H9 (cell line): Measurements from ENCODE around the gene MYO18A. TPM values are rescaled to one million over a fixed set of nuclear protein-coding genes. Genes with fewer than 3 reads are reported as not detected.

Source experiments
- DNase-seq: peaks from one replicate; pipeline ENCODE4 v3.0.0-alpha.2; 2017
- H2AFZ ChIP-seq: one replicate; pipeline ENCODE4 v1.6.1; 2013; ENCODE audit warnings: mild to moderate bottlenecking, low read length, control low read depth, moderate library complexity
- H2AK5ac ChIP-seq: 2 replicates; pipeline ENCODE4 v1.6.1; 2013; ENCODE audit warnings: low read length, control low read depth, mixed read lengths; ENCODE audit not compliant: insufficient read length
- H2BK120ac ChIP-seq: one replicate; pipeline ENCODE4 v1.6.1; 2013; ENCODE audit warnings: low read depth, mild to moderate bottlenecking, low read length, control low read depth, inconsistent platforms; ENCODE audit not compliant: poor library complexity, severe bottlenecking
- H2BK12ac ChIP-seq: 2 replicates; pipeline ENCODE4 v1.6.1; 2013; ENCODE audit warnings: low read length, control low read depth, mixed read lengths, low read depth; ENCODE audit not compliant: insufficient read length
- H2BK15ac ChIP-seq: 2 replicates; pipeline ENCODE4 v1.6.1; 2013; ENCODE audit warnings: low read depth, low read length, control low read depth
- H2BK20ac ChIP-seq: one replicate; pipeline ENCODE4 v1.6.1; 2013; ENCODE audit warnings: low read depth, mild to moderate bottlenecking, low read length, control low read depth, inconsistent platforms; ENCODE audit not compliant: poor library complexity, severe bottlenecking
- H2BK5ac ChIP-seq: 2 replicates; pipeline ENCODE4 v1.6.1; 2013; ENCODE audit warnings: low read length, control low read depth, mixed read lengths; ENCODE audit not compliant: insufficient read length
- H3K14ac ChIP-seq: 2 replicates; pipeline ENCODE4 v1.6.1; 2013; ENCODE audit warnings: low read length, control low read depth; ENCODE audit not compliant: insufficient read depth
- H3K18ac ChIP-seq: 2 replicates; pipeline ENCODE4 v1.6.1; 2013; ENCODE audit warnings: low read depth, mild to moderate bottlenecking, mixed read lengths, low read length, control low read depth; ENCODE audit not compliant: insufficient read length
- H3K23ac ChIP-seq: 2 replicates; pipeline ENCODE4 v1.6.1; 2013; ENCODE audit warnings: low read length, control low read depth, mixed read lengths, low read depth; ENCODE audit not compliant: insufficient read length
- H3K23me2 ChIP-seq: 2 replicates; pipeline ENCODE4 v1.6.1; 2013; ENCODE audit warnings: low read depth, mild to moderate bottlenecking, mixed read lengths, low read length, control low read depth; ENCODE audit not compliant: insufficient read length, poor library complexity, severe bottlenecking
- H3K27ac ChIP-seq: 2 replicates; pipeline ENCODE4 v1.5.1; 2013; ENCODE audit warnings: low read length, control low read depth, mixed read lengths, low read depth; ENCODE audit not compliant: insufficient read length
- H3K27me3 ChIP-seq: 2 replicates; pipeline ENCODE4 v1.6.1; 2013; ENCODE audit warnings: low read length, control low read depth, inconsistent platforms; ENCODE audit not compliant: insufficient read depth
- H3K4ac ChIP-seq: 2 replicates; pipeline ENCODE4 v1.6.1; 2013; ENCODE audit warnings: low read depth, mild to moderate bottlenecking, control low read depth, inconsistent platforms, low read length, moderate library complexity
- H3K4me1 ChIP-seq: 2 replicates; pipeline ENCODE4 v1.6.1; 2013; ENCODE audit warnings: low read length, control low read depth, inconsistent platforms; ENCODE audit not compliant: insufficient read depth
- H3K4me2 ChIP-seq: 2 replicates; pipeline ENCODE4 v1.6.1; 2013; ENCODE audit warnings: low read length, control low read depth, mixed read lengths; ENCODE audit not compliant: insufficient read length, insufficient read depth
- H3K56ac ChIP-seq: 2 replicates; pipeline ENCODE4 v1.6.1; 2013; ENCODE audit warnings: low read depth, mild to moderate bottlenecking, mixed read lengths, low read length, control low read depth; ENCODE audit not compliant: insufficient read length
- H3K79me1 ChIP-seq: 2 replicates; pipeline ENCODE4 v1.6.1; 2013; ENCODE audit warnings: low read depth, mild to moderate bottlenecking, moderate library complexity, low read length, control low read depth, inconsistent platforms; ENCODE audit not compliant: insufficient read depth, poor library complexity, severe bottlenecking
- H3K79me2 ChIP-seq: 2 replicates; pipeline ENCODE4 v1.6.1; 2013; ENCODE audit warnings: low read length, control low read depth, inconsistent platforms; ENCODE audit not compliant: insufficient read depth
- H3K9ac ChIP-seq: 2 replicates; pipeline ENCODE4 v1.6.1; 2013; ENCODE audit warnings: low read length, control low read depth, mixed read lengths; ENCODE audit not compliant: insufficient read length; ENCODE audit errors: extremely low read depth
- H3K9me3 ChIP-seq: one replicate; pipeline ENCODE4 v1.6.1; 2013; ENCODE audit warnings: low read depth, low read length, inconsistent platforms; ENCODE audit not compliant: control insufficient read depth
- H3T11ph ChIP-seq: one replicate; pipeline ENCODE4 v1.6.1; 2013; ENCODE audit warnings: mild to moderate bottlenecking, low read length, control low read depth, inconsistent platforms
- H4K20me1 ChIP-seq: one replicate; pipeline ENCODE4 v1.6.1; 2013; ENCODE audit not compliant: control insufficient read depth, insufficient read length, insufficient read depth
- H4K5ac ChIP-seq: 2 replicates; pipeline ENCODE4 v1.6.1; 2013; ENCODE audit warnings: low read depth, mild to moderate bottlenecking, mixed read lengths, low read length, control low read depth; ENCODE audit not compliant: insufficient read length
- H4K8ac ChIP-seq: replicated peaks from 2 replicates; pipeline ENCODE4 v1.6.1; 2013; ENCODE audit warnings: low read length, control low read depth, mixed read lengths, low read depth; ENCODE audit not compliant: insufficient read length
- H4K91ac ChIP-seq: 2 replicates; pipeline ENCODE4 v1.6.1; 2013; ENCODE audit warnings: low read depth, mild to moderate bottlenecking, moderate library complexity, mixed read lengths, low read length, control low read depth; ENCODE audit not compliant: insufficient read length
- H3K27ac Mint-ChIP-seq, 3 experiments: 2 replicates in 2 of 3; 3 replicates in 1 of 3; pipeline ENCODE4 v1.8.0; 2020 to 2021; ENCODE audit warnings: mixed read lengths in 3 of 3, mild to moderate bottlenecking in 1 of 3, moderate library complexity in 1 of 3
- H3K27me3 Mint-ChIP-seq: 2 replicates; pipeline ENCODE4 v1.8.0; 2021; ENCODE audit warnings: low read depth, mild to moderate bottlenecking, moderate library complexity, mixed read lengths
- H3K36me3 Mint-ChIP-seq, 3 experiments: 2 replicates in 2 of 3; 3 replicates in 1 of 3; pipeline ENCODE4 v1.8.0; 2020 to 2021; ENCODE audit warnings: low read depth in 3 of 3, mixed read lengths in 3 of 3; ENCODE audit not compliant: insufficient read depth in 1 of 3
- H3K4me1 Mint-ChIP-seq, 2 experiments: 2 replicates each; pipeline ENCODE4 v1.8.0; 2020; ENCODE audit warnings: mixed read lengths in 2 of 2
- H3K4me3 Mint-ChIP-seq, 2 experiments: 2 replicates in 1 of 2; 3 replicates in 1 of 2; pipeline ENCODE4 v1.8.0; 2020 to 2021; ENCODE audit warnings: mild to moderate bottlenecking in 2 of 2, mixed read lengths in 2 of 2, moderate library complexity in 1 of 2
- H3K9me3 Mint-ChIP-seq, 2 experiments: 2 replicates in 1 of 2; 3 replicates in 1 of 2; pipeline ENCODE4 v1.8.0; 2020; ENCODE audit warnings: mild to moderate bottlenecking in 2 of 2, mixed read lengths in 2 of 2, moderate library complexity in 1 of 2
- WGBS: extraction: QIAGEN DNeasy Blood & Tissue Kit; methylation state at CpG from one replicate; pipeline ENCODE4 v1.1.7; 2013; ENCODE audit warnings: missing lambda C conversion rate, low lambda C conversion rate, mixed read lengths; ENCODE audit not compliant: insufficient read length; ENCODE audit errors: extremely low coverage; 5-methylcytosine and 5-hydroxymethylcytosine counted together
- total RNA-seq: library from RNA; stranded (reverse); gene quantifications from 2 replicates; pipeline ENCODE4 v1.2.1, GENCODE V29; 2021
- TF ChIP-seq, protein P1 (sequence below): fragments of 200-600 bp; sonication (generic); conservative IDR thresholded peaks from 3 replicates; pipeline ENCODE4 v1.8.0; 2021; ENCODE audit warnings: antibody characterized with exemption, mild to moderate bottlenecking

MYO18A gene
- total RNA-seq, 1 experiment from 2014 or later, result 21.6 TPM

DNA sequence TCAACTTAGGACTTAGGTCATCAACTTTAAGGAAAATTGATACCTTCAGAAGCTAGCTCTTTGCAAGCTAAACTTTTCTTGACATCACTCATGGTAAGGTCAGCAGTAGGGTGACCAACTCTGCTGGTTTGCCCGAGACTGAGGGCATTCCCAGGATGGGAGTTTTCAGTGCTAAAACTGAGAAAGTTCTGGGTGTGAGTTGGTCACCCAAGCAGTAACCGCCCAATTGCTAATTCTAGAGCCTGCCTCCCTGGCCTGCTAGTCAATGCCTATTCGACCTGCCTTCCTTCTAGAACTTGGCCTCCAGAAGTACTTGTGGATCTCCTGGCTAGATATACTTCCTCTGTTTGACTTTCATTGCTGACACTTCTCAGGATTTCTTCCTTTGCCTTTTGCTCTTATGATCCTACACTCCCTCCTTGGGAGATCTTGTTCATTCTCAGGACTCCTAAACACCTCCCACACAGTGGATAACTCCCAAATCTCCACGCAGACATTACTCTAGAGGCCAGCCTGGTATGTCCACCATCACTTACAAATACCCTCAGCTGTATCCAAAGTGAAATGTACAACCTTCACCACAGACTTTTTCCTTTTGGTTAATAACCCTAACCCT is 10.5 kb upstream of the MYO18A start:
- WGBS, result no CpG with 5 or more reads among the region's 4 CpGs
- H3K18ac ChIP-seq, result no peak overlapping the region
- no peak overlapping the region for H3K4me2 ChIP-seq
- H2BK5ac ChIP-seq, result no peak overlapping the region
- no peak overlapping the region; a peak in 1 of 7 replicates for H3K27ac Mint-ChIP-seq
- no peak overlapping the region for H2BK12ac ChIP-seq
- no peak overlapping the region for H2AFZ ChIP-seq
- H2BK120ac ChIP-seq, result no peak overlapping the region
- no peak overlapping the region for H4K5ac ChIP-seq
- no peaks in the 10 kb centered on the region for H3K79me1 ChIP-seq
- H2BK15ac ChIP-seq, result no peak overlapping the region
- H3K27me3 ChIP-seq, result no peaks in the 10 kb centered on the region; the same call in 1 of the 2 replicates
- TF ChIP-seq, protein P1, sequence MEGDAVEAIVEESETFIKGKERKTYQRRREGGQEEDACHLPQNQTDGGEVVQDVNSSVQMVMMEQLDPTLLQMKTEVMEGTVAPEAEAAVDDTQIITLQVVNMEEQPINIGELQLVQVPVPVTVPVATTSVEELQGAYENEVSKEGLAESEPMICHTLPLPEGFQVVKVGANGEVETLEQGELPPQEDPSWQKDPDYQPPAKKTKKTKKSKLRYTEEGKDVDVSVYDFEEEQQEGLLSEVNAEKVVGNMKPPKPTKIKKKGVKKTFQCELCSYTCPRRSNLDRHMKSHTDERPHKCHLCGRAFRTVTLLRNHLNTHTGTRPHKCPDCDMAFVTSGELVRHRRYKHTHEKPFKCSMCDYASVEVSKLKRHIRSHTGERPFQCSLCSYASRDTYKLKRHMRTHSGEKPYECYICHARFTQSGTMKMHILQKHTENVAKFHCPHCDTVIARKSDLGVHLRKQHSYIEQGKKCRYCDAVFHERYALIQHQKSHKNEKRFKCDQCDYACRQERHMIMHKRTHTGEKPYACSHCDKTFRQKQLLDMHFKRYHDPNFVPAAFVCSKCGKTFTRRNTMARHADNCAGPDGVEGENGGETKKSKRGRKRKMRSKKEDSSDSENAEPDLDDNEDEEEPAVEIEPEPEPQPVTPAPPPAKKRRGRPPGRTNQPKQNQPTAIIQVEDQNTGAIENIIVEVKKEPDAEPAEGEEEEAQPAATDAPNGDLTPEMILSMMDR, result no peak
- H3K14ac ChIP-seq, result no peak overlapping the region
- H3K9me3 ChIP-seq, result no peaks in the 10 kb centered on the region
- H3K4me3 Mint-ChIP-seq, result no peak overlapping the region
- H3K23me2 ChIP-seq, result no peaks in the 10 kb centered on the region
- no peaks in the 10 kb centered on the region for H3K79me2 ChIP-seq
- no peak overlapping the region for H3K56ac ChIP-seq
- H4K91ac ChIP-seq, result no peak overlapping the region
- no peak overlapping the region for H2BK20ac ChIP-seq
- H4K20me1 ChIP-seq, result no peaks in the 10 kb centered on the region
- no peak overlapping the region for H3K23ac ChIP-seq
- peaks cover 3% of the 10 kb centered on the region for H3K27me3 Mint-ChIP-seq
- H3K27ac ChIP-seq, result no peak overlapping the region
- no peak overlapping the region for H3T11ph ChIP-seq
- H3K4me1 ChIP-seq, result no peaks in the 10 kb centered on the region
- no peak overlapping the region for H4K8ac ChIP-seq
- H3K9ac ChIP-seq, result no peak overlapping the region
- no peak for DNase-seq
- H2AK5ac ChIP-seq, result no peak overlapping the region
- H3K4me1 Mint-ChIP-seq, result peaks cover 5 to 6% of the 10 kb centered on the region in 2 experiments; a peak in 3 of 4 replicates
- no peaks in the 10 kb centered on the region for H3K36me3 Mint-ChIP-seq
- no peaks in the 10 kb centered on the region for H3K9me3 Mint-ChIP-seq
- H3K4ac ChIP-seq, result no peak overlapping the region
